NCI-H1930 (cell line): ENCODE results near the gene CEP135.
A peak's percentile ranks its signal among the peaks of the same experiment; 100 is the strongest.
"Not testable (repeated sequence)": the region's sequence is repeated elsewhere in the genome, so short reads cannot be mapped to it uniquely, and the experiment has no call there.

Source experiments
- DNase-seq, 2 experiments: peaks; one replicate each; lab custom pipeline; 2025; lab: John Stamatoyannopoulos, UW

Gene CEP135

DNA sequence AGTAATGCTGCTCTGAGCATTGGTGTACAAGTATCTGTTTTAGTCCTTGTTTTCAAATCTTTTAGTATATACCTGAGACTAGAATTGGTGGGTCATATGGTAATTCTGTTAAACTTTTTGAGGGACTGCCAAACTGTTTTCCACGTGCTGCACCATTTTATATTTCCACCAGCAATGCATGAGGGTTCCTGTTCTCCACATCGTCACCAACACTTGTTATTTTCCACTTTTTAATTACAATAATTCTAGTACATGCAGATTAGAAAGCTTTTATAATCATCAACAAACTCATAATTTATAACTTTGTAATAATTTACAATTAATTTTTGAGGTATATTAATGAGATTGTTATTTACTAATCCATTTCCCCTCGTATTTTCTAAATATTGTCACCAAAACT, 79.4 kb downstream of the CEP135 start:
- no peak for DNase-seq

DNA sequence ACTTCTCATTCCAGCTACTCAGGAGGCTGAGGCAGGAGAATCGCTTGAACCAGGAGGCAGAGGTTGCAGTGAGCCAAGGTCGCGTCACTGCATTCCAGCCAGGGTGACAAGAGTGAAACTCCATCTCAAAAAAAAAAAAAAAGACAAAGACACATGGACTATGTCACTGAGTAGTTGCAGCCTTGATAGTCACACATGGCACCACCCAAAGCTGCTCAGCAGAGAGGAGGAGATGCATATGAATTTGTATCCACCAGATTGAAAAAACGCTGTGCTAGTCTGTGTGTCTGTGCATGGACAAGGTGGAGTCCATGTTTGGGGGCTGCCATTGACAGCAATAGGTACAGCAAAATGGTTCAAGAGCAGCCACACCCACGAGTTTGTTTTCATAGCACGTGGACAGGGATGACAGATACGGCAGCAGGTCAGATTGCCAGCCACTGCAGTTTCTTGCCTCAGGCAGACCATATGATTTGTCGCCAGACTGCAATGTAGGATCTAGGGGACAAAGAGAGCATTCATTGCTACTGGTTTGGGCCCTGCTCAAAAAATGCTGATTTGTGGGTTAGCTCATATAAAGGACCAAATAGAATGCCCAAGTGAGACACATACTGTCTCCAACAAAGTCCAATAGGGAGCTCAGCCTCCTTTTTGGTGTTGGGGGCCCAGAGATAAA, 89.9 kb downstream of the CEP135 start:
- DNase-seq = no peak

DNA sequence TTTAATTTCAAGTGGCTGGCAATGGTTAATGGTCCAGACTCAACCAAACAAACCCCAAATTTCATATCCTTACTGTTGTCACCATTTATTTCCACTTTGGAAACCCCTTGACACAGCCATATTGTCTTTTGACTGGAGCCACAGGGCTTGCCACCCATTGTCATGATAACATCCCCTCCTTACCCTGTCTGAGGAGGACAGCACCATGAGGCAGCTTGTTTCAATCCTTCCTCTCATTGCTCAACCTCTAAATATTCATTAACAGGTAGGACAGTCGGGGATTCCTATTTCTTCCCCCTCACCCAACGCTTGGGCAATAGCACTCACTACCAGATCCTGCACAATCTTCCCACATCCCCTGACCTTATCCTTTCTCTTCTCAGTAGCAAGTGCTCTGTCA, 92.1 kb downstream of the CEP135 start:
- no peak for DNase-seq

DNA sequence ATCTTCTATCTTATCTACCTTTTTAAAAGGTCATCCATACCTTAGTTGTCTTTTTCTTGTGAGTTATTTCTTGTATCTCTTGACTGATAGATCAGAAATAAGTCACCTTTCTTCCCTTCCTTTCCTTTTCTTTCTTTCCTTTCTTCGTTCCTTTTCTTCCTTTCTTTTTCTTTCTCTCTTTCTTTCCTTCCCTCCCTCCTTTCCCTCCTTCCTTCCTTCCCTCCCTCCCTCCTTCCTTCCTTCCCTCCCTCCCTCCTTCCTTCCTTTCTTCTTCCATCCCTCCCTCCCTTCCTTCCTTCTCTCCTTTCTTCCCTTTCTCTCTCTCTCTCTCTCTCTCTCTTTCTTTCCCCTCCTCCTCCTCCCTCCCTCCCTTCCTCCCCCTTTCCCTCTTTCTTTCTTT, 93.5 kb downstream of the CEP135 start:
- DNase-seq = no peak

DNA sequence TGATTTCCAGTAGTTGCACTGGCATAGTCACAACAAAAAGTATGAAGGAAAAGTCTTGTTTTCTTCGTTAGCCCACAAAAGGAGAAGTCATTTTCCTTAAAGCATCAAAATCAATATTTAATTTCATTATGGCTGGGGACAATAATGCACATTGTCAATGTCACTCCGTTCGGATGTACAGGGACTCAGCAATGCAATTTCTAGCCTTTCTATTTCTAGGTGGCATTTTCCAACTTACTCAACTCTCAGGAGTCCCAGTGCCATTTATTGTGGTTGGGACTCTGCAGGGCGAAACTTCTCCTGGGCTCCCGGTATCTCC, 99.6 kb downstream of the CEP135 start:
- DNase-seq = no peak

DNA sequence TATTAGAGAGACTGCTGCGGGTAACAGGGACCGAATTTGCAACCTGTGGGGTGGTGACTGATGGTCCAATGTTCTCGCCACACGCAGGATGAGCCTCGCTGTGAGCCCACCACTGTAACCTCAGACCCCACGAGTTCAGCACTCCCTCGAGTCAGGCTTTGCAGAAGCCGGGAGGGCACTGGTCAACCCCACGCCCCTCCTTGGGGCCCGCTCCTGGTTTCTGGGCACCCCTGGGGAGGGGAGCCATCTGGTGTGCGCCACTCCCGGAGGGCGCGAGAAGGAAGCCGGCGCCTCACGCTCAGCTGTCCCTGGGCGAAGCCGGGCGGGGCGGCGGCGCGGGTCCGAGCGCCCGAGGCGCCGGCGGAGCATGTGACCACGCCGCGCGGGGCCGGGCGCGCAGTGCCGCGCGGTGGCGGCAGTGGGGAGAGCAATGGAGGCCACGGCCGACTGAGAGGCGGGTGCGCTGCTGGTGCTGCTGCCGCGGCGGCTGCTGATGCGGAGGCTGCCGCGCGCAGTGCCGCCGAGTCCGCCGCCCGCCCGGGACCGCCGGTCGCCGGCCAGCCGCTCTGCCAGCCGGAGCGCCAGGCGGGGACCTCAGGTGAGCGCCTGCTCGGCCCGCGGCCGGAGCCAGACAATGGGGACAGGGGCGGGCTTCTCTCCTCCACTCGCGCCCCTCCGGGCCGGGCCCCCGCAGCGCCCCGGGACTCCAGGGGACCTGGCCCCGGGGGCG, 100.1 kb downstream of the CEP135 start:
- DNase-seq = peak; percentile 40 to 62

DNA sequence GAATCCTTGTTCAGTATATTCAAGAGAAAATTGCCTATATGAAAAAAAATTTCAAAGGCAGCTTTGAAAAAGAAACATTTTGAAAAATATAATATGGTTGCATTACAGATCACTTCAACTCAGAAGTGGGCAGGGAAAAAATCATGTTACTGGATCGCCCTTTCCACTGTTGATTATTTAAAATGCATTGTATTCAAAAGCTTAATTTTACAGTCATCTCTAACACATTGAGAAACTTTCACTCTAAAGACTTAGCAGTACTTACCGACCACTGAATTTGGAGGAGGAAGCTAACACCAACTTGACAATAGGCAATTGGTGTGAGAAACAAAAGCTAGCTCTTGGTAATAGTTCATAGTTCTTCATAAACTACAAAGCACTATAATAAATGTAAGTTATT, 101.9 kb downstream of the CEP135 start:
- DNase-seq = no peak

DNA sequence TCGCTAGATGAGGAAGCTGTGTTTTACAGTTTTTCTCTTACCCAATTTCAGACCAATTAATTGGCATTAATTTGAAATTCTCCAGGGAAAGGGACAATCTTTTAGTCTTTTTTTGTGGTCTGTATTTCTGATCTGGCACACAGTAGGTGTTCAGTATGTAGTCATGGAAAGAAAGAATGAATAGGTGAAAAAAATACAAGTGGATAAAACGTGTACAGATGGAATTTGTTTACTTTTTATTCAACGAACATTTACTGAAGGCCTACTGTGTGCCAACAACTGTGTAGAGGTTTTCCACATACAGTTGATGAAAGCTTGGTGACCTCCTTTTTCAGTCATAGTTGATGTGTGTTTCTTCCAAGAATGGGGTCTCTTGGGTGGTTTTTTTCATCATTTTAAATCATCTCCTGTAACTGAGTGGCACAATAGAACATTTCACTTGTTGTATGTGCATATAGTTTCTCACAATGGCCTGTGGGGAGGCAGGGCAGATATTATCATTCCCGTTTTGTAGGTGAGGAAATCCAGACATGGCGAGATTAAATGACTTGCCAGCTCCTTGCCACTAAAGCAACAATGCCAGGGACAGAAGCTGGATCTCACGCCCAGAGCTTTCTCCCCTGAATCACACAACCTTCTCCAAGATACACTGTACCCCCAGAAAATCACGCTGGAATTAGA, 102.4 kb downstream of the CEP135 start:
- no peak for DNase-seq

DNA sequence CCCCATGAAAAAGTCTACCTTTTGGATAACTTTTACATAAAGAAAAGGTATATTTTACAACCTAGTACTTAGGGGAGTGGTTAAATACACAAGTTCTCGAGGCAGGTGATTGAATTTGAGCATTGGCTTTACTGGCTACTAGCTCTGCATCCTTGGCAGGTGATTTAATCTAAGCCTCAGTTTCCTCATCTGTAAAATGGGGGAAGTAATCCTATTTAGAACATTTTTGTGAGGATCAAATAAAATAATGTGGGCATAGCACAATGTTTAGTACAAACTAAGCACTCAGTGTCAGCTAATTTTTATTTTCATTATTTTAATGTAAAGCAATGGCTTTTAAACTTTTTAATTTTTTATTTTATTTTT, 102.9 kb downstream of the CEP135 start:
- no peak for DNase-seq

DNA sequence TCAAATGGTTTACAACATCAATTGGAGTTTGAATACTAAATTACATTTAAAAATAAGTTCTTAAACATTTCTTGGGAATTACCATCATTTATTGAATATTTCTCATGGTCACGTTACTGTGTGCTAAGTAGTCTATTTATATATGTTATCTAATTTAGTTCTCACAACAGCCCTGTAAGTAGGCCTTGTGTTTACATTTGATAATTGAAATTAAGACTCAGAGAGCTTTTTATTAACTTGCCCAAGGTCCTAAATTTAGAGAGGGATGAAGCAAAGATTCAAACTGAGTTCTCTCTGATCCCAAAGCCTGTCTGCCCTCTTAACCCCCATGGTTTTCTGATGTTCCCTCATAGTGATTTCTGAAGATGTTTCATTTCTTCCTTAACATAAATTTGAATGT, 103.7 kb downstream of the CEP135 start:
- no peak for DNase-seq

DNA sequence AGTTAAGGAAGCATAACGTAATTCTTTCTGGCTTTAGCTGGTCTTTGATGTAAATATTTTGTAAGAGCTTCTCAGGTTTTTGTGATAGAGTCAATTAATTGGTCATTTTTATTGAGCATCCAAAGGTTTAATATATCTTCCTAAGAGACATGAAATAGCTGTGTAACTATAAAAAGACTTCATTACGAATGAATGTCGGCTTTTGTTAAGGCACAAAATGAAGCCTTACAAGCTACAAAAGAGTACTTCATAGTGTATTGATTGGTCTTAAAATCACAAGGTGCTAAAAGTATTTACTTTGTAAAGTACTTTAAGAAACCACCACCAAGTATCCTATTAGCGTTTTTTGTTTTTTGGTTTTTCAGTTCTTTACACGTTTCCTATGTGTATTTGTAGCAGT, 104.2 kb downstream of the CEP135 start:
- no peak for DNase-seq

DNA sequence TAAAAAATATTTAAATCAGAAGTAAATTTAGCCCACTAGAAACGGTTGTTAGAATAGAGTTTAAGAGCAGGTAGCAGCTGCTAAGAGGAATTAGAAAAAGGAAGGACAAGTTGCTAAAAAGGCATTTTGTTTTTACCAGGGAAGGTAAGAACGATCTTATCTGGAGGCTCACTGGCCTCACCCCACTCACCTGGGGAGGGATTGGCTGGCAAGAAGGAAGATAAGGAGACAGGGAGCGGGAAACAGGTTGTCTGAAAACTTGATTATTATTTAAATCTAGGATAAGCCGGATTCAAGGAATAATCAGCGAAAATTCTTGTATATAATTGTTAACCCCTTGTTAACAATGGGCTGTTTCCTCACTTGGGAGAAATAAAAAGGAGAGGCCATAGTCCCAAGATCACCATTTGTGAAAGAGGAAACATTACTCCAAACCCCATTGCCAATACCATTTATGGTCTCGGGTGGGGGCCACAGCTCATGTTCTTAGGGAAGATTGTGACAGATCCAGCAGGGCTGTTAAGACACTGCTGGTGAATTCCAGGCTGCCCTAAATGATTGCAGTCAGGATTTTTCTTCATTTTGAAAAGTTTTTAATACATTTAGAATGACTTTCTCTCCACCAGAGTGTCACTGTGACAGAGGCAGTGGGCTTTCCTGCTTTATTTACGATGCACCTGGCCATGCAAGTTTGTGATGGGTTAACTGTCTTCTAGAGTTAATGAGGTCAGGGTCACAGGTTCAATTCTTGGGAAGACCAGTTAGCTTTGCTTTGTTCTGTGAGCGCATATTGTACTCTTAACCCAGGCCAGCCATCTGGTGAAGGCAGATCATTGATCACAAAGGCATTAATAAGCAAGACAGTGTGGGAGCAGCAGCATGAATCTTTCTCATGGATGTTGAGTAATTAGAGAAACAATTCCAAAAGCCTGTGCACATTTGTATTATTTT, 106.6 kb downstream of the CEP135 start:
- DNase-seq = no peak

DNA sequence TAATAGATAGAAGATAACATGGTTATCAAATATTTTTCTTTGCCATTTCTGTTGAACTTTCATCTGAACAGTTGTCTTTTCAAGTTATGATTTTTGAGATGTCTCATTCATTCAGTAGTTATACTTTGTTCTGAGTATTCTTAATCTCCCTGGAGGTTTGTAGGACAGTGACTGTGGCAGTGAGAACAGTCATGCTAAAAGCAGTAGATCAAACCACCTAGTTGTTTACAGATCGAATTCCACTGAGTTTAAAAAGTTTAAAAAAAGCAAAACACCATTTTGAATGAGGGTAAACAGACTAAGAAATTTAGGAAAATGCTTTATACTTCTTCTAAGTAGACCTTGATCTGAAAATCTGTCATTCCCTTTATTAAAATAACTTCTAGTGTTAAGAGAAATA, 107.2 kb downstream of the CEP135 start:
- DNase-seq = no peak

DNA sequence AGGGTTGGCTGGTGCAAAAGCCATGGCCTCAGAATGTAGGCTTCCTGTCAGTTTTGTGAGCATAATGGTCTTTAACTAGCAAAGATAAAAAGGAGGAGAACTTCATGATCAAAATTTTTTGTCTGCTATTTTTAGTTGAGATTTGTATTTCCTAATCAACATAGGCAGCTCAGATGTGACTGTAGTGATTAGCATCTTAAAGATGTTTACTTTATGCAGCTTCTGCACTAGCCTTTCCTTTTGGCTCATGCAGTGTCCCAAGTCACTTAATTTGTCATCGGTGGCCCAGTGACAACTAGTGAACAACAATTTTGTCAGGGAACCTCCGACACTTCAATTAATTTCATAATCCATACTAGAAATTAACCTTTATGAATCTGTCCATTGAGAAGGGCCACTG, 109.8 kb downstream of the CEP135 start:
- DNase-seq = no peak

DNA sequence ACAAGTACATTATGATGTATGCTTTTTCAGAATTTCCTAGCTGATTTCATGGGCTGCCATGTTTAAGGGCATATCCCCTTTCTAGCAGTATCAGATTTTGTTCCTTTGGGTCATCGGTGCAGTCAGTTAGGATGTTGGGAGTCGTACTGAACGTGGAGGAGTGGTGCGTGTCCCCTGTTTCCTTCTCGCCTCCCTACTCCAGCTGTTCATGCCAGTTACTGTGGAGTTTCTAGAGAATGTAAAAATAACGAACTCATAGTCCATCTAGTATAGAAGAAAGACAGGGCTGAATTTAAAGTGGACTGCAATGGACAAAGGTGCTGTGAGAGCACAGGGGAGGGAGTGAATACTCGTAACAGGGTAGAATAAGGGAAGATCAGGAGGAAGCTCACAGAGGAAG, 111.3 kb downstream of the CEP135 start:
- no peak for DNase-seq

DNA sequence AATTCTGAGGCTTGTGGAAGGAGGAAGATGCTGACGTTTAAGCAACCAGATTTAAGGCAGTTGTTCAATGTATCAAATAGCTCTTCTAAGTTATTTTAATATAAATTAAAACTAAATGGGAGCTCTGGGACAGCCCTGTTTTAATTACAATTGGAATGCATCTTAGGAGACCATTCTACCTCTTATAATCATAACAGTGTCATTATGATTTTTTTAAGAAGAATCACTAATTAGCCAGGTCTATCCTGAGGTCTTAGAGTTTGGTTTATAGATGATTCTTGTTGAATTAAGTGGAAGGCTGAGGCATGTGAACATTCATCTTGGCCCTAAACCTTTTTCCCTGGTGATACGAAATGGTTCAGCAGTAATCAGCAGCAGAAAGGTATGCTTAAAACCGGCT, 113.4 kb downstream of the CEP135 start:
- no peak for DNase-seq

DNA sequence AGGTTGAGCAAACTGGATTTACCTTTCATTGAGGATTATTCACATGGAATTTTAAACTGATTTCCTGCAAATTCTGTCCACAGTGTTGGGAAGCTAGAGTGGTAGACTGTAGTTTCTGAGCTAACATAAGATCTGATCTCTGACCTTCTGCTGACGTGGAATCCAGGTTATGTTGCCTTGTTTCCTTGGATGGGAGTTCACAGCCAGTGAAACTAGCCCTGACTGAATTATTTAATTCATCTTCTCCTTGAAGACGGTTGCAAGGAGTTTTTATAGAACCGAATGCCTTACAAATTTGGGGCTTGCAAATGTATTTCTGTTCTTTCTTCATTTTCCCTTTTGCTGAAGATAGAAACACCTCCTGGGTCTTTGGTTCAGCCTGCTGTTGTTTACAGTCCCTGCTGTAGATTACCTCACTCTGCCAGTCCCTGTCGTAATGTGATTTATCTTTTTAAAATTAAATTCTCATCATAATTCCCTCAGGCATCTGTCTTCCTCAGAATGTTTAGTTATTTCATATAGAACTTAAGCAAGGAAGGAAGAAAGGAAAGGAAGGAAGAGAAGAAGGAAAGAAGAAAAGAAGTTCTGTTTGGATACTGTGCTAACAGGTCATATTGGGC, 113.9 kb downstream of the CEP135 start:
- no peak for DNase-seq

DNA sequence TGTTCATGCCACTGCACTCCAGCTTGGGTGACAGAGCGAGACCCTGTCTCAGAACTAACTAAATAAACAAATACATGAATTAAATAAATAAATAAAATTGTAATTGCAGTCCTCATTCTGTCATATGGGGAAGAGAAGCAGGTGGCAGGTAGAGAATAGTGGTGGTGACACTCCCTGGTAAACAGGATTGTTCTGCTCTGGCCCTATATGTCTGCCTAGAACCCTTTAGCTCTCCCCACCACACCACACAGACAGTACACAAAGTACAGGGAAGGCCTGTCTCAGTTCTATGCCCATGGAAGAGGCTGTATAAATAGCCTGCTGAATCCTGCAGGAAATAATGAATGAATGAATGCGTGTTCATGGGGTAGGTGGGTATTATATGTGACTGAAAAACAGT, 117.7 kb downstream of the CEP135 start:
- DNase-seq = no peak

DNA sequence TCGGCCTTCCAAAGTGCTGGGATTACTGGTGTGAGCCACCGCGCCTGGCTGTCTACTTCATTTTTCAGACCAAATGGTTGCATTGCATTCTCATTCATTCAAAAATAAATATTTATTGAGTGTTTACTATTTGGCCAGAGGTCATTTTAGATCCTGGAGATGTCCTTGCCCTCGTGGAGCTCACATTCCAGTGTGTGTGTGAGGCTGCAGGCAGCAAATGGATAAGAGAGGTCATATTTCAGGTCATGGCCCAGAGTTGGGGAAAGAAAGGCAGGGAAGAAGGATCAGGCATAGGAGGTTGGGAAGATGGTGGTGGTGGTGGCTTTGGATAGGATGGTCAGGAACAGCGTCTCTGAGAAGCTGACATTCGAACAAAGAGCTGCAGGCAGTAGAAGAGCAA, 119.1 kb downstream of the CEP135 start:
- no peak for DNase-seq

DNA sequence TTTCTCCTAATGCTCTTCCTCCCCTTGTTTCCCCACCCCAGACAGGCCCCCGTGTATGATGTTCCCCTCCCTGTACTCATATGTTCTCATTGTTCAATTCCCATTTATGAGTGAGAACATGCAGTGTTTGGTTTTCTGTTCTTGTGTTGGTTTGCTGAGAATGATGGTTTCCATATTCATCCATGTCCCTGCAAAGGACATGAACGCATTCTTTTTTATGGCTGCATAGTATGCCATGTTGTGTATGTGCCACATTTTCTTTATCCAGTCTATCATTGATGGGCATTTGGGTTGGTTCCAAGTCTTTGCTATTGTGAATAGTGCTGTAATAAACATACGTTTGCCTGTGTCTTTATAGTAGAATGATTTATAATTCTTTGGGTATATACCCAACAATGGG, 124.0 kb downstream of the CEP135 start:
- not testable (repeated sequence) for DNase-seq

DNA sequence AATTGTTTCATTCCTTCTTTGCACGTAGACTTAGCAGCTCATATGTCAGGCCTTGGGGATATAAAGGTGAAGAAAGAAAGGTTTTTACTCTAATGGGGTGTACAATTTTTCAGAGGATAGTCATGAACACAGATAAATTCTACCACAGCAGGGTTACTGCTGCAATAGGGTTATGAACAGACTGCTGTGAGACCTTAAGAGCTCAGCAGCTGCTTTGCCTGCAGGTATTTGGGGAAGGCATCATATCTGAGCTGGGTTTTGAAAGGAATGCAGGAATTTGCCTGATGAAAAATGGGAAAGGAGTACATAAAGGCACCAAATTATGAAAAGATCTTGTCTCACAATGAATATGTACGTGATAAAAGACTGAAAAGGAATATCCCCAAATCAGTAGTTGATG, 128.9 kb downstream of the CEP135 start:
- no peak for DNase-seq

DNA sequence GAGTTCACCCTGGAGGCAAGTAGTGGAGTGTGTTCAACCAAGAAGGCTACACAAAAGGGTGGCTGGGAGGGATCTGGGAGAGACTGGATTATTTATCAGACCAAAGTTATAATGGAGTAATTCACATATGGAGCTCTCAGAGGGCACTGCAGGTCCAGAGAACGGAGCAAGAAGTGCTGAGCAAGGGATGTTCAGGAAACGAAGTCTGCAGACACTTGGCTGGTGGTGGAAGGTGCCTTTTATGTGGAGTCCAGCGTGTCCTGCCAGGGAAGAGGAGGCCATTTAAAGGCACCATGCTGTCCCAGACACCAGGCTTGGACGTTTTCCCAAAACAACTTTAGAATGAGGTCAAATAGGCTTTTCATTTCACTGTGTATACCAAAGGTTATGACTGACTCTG, 130.1 kb downstream of the CEP135 start:
- DNase-seq = no peak
